ENCODE data around the gene ATIC.

- TF ChIP-seq, protein P1, sequence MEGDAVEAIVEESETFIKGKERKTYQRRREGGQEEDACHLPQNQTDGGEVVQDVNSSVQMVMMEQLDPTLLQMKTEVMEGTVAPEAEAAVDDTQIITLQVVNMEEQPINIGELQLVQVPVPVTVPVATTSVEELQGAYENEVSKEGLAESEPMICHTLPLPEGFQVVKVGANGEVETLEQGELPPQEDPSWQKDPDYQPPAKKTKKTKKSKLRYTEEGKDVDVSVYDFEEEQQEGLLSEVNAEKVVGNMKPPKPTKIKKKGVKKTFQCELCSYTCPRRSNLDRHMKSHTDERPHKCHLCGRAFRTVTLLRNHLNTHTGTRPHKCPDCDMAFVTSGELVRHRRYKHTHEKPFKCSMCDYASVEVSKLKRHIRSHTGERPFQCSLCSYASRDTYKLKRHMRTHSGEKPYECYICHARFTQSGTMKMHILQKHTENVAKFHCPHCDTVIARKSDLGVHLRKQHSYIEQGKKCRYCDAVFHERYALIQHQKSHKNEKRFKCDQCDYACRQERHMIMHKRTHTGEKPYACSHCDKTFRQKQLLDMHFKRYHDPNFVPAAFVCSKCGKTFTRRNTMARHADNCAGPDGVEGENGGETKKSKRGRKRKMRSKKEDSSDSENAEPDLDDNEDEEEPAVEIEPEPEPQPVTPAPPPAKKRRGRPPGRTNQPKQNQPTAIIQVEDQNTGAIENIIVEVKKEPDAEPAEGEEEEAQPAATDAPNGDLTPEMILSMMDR (tag by site-specific recombination; IDR thresholded peaks at IDR 0.05) = no peak
- TF ChIP-seq ZNF776 (tag by site-specific recombination; IDR thresholded peaks at IDR 0.05; ENCODE audit: borderline replicate concordance) = no peak
- TF ChIP-seq ZNF239 (tag by site-specific recombination; IDR thresholded peaks at IDR 0.05) = no peak
- no peak for TF ChIP-seq ZNF10 (tag by site-specific recombination; IDR thresholded peaks at IDR 0.05)
- TF ChIP-seq, protein P2, sequence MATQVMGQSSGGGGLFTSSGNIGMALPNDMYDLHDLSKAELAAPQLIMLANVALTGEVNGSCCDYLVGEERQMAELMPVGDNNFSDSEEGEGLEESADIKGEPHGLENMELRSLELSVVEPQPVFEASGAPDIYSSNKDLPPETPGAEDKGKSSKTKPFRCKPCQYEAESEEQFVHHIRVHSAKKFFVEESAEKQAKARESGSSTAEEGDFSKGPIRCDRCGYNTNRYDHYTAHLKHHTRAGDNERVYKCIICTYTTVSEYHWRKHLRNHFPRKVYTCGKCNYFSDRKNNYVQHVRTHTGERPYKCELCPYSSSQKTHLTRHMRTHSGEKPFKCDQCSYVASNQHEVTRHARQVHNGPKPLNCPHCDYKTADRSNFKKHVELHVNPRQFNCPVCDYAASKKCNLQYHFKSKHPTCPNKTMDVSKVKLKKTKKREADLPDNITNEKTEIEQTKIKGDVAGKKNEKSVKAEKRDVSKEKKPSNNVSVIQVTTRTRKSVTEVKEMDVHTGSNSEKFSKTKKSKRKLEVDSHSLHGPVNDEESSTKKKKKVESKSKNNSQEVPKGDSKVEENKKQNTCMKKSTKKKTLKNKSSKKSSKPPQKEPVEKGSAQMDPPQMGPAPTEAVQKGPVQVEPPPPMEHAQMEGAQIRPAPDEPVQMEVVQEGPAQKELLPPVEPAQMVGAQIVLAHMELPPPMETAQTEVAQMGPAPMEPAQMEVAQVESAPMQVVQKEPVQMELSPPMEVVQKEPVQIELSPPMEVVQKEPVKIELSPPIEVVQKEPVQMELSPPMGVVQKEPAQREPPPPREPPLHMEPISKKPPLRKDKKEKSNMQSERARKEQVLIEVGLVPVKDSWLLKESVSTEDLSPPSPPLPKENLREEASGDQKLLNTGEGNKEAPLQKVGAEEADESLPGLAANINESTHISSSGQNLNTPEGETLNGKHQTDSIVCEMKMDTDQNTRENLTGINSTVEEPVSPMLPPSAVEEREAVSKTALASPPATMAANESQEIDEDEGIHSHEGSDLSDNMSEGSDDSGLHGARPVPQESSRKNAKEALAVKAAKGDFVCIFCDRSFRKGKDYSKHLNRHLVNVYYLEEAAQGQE (tag by site-specific recombination; IDR thresholded peaks at IDR 0.05) = no peak
- TF ChIP-seq TCF7L2 (IDR thresholded peaks at IDR 0.05; ENCODE audit: borderline replicate concordance, low read depth, low read length) = no peak
- no peak for TF ChIP-seq ZNF248 (tag by site-specific recombination; IDR thresholded peaks at IDR 0.05)
- TF ChIP-seq ZNF843 (tag by site-specific recombination; IDR thresholded peaks at IDR 0.05) = no peak
- no peak for TF ChIP-seq YY1 (tag by site-specific recombination; IDR thresholded peaks at IDR 0.05)
- no peak for TF ChIP-seq ZNF138 (tag by site-specific recombination; IDR thresholded peaks at IDR 0.05; ENCODE audit: borderline replicate concordance)
- TF ChIP-seq, protein P3, sequence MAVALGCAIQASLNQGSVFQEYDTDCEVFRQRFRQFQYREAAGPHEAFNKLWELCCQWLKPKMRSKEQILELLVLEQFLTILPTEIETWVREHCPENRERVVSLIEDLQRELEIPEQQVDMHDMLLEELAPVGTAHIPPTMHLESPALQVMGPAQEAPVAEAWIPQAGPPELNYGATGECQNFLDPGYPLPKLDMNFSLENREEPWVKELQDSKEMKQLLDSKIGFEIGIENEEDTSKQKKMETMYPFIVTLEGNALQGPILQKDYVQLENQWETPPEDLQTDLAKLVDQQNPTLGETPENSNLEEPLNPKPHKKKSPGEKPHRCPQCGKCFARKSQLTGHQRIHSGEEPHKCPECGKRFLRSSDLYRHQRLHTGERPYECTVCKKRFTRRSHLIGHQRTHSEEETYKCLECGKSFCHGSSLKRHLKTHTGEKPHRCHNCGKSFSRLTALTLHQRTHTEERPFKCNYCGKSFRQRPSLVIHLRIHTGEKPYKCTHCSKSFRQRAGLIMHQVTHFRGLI (tag by site-specific recombination; IDR thresholded peaks at IDR 0.05) = no peak
- TF ChIP-seq ZNF423 (tag by site-specific recombination; IDR thresholded peaks at IDR 0.05) = no peak
- TF ChIP-seq PATZ1 (tag by site-specific recombination; IDR thresholded peaks at IDR 0.05) = no peak
- TF ChIP-seq, protein P4, sequence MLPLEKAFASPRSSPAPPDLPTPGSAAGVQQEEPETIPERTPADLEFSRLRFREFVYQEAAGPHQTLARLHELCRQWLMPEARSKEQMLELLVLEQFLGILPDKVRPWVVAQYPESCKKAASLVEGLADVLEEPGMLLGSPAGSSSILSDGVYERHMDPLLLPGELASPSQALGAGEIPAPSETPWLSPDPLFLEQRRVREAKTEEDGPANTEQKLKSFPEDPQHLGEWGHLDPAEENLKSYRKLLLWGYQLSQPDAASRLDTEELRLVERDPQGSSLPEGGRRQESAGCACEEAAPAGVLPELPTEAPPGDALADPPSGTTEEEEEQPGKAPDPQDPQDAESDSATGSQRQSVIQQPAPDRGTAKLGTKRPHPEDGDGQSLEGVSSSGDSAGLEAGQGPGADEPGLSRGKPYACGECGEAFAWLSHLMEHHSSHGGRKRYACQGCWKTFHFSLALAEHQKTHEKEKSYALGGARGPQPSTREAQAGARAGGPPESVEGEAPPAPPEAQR (tag by site-specific recombination; IDR thresholded peaks at IDR 0.05) = no peak
Measured at GRCh38 chr2:215391531-215391930, 79.7 kb downstream of the ATIC start.
